ENCODE measurements around the gene RAB18.
"Not testable (repeated sequence)": the region's sequence is repeated elsewhere in the genome, so short reads cannot be mapped to it uniquely, and the experiment has no call there.

Gene RAB18

GRCh38 chr10:27547047-27547446, 42.9 kb downstream of the RAB18 start:
- no peak for DNase-seq (ENCODE audit: low read depth)

GRCh38 chr10:27547482-27547881, 43.4 kb downstream of the RAB18 start:
- DNase-seq (ENCODE audit: low read depth) = no peak

- no peak for DNase-seq (ENCODE audit: low read depth)
These were observed 46.7 kb downstream of the RAB18 start for GRCh38 chr10:27550823-27551222.

- DNase-seq (ENCODE audit: low read depth) = no peak
These were observed 54.5 kb downstream of the RAB18 start for GRCh38 chr10:27558612-27559020.

- no peak for DNase-seq (ENCODE audit: low read depth)
These were observed 57.2 kb downstream of the RAB18 start for GRCh38 chr10:27561334-27561733.

GRCh38 chr10:27564398-27564797, 60.3 kb downstream of the RAB18 start:
- no peak for DNase-seq (ENCODE audit: low read depth)

GRCh38 chr10:27564880-27565279, 60.8 kb downstream of the RAB18 start:
- no peak for DNase-seq (ENCODE audit: low read depth)

GRCh38 chr10:27568196-27569175, 64.4 kb downstream of the RAB18 start:
- DNase-seq (ENCODE audit: low read depth) = no peak

GRCh38 chr10:27569946-27570345, 65.8 kb downstream of the RAB18 start:
- DNase-seq (ENCODE audit: low read depth) = no peak

- not testable (repeated sequence) for DNase-seq (ENCODE audit: low read depth)
These were observed 72.9 kb downstream of the RAB18 start for GRCh38 chr10:27577038-27577437.

GRCh38 chr10:27578316-27578715, 74.2 kb downstream of the RAB18 start:
- no peak for DNase-seq (ENCODE audit: low read depth)

- no peak for DNase-seq (ENCODE audit: low read depth)
These were observed 77.1 kb downstream of the RAB18 start for GRCh38 chr10:27581225-27581624.

GRCh38 chr10:27584302-27584701, 80.2 kb downstream of the RAB18 start:
- no peak for DNase-seq (ENCODE audit: low read depth)

Data from activated T-helper 1 cell treated with Interleukin-2 at 50 U/mL for 16 hours (primary cell).